Activated T-cell treated with anti-CD3 and anti-CD28 coated beads, Interleukin-2, amount 50 U/mL, for 48 hours (primary cell): ENCODE results near the gene CTSF.
A peak's percentile ranks its signal among the peaks of the same experiment; 100 is the strongest.
"Not testable (repeated sequence)": the region's sequence is repeated elsewhere in the genome, so short reads cannot be mapped to it uniquely, and the experiment has no call there.

Experiments used
- DNase-seq, 2 experiments: peaks; one replicate each; pipeline ENCODE4 v3.0.0-alpha.2; 2020

CTSF gene

DNA sequence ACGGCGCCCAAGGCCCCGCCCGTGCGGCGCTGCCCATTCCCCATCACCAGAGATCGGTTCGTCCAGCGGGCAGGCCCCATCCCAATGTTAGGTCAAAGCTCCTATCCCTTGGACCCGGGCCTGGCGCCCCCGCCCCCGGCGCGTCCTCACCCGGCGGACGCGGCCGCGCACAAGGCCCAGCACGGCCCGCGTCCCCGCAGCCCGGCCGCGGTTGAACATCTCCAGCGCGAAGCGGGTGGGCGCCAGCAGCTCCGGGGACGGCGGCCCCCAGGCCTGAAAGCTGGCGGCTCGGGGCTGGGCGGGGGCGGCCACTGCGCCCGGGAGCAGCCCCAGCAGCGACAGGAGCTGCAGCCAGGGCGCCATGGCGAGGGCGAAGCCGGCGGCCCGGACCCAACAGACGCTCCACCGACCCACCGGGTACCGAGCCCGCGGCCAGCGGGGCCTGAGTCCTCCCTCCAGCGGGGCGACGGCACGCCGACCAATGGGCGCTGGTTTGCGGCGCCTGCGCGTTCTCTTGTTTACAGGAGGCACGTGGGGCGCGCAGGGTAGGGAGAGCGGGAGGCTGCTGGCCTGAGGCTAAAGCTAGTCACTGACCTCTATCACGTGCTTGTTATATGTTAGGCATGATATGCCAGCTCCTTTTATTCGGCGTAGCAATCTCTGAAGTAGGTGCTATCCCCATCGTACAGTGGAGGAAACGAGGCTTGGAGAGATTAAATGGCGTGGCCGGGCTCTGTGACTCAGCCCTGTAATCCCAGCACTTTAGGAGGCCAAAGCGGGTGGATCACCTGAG, at the start of gene CTSF:
Gene CTSF (minus strand): TSS at position 483 of the 793 bp plus-strand sequence. CDS start 120 bp downstream, at position 363.
- peak; percentile 79 to 84 for DNase-seq

DNA sequence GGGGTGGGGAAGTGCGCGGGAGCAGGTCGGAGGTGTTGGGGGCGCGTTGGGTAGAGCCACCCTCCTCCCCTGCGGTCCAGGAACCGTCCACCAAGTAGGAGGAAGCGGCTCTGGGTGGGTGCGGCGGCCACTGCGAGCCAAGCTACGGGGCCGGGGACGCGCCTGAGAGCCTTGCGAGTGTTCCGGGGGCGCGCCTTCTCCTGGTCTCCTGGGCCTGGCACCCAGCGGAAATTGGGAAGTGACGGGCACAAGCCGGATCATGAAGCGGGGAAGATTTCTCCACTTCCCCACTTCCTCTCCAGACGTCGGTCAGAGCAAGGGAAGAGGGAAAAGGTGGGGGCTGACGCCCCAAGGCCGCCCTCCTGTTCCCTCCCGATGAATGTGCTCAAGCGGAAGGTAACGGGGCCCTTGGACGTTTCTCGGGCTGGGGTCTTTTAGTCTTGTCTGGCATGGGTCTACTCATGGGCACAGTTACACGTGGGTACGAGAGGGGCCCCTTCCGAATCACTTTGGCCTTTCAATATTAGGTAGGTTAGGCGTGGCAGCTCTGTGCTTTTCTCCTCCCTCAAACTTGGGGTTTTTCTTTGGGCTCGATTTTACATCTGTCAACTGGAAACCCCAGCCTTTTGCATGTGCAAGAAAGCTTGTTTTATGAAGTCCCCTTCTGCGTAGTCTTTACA, 48.9 kb upstream of the CTSF start:
- DNase-seq, result no peak

DNA sequence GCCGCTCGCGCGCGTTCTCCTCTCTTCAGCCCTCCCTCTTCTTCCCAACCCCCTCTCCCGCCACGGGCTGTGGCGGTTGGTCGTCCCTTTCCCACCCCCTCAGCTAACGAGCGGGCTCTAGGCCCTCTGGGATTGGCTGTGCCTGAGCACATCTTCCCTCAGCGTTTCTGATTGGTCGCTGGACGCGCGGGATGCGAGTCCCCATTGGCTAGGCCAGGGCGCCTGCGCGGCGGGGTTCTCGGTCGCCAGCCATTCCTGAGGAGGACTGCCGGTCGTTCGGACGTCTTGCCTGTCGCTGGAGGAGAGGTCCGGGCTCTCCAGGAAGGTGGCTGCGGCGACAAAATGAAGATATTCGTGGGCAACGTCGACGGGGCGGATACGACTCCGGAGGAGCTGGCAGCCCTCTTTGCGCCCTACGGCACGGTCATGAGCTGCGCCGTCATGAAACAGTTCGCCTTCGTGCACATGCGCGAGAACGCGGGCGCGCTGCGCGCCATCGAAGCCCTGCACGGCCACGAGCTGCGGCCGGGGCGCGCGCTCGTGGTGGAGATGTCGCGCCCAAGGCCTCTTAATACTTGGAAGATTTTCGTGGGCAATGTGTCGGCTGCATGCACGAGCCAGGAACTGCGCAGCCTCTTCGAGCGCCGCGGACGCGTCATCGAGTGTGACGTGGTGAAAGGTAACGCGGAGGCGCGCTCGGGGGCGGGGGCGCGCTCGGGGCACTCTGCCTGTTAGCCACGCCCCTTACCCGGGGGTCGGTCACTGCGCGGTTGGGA, 48.2 kb upstream of the CTSF start, which contains the start of gene RBM14:
Gene RBM14 (plus strand): TSS at position 252 of the 776 bp plus-strand sequence. CDS start 91 bp downstream, at position 343.
- DNase-seq, result peak; percentile 98

DNA sequence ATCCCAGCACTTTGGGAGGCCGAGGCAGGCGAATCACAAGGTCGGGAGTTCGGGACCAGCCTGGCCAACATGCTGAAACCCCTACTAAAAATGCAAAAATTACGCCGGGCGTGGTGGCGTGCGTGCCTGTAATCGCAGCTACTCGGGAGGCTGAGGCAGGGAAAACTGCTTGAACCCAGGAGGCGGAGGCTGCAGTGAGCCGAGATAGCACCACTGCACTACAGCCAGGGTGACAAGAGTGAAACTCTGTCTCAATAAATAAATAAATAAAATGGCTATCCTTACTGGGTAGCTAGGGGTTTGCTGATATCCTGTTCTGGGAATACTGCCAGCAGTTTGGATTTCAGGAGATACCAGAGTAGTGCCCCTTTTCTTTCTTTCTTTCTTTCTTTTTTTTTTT, 45.7 kb upstream of the CTSF start:
- no peak for DNase-seq

DNA sequence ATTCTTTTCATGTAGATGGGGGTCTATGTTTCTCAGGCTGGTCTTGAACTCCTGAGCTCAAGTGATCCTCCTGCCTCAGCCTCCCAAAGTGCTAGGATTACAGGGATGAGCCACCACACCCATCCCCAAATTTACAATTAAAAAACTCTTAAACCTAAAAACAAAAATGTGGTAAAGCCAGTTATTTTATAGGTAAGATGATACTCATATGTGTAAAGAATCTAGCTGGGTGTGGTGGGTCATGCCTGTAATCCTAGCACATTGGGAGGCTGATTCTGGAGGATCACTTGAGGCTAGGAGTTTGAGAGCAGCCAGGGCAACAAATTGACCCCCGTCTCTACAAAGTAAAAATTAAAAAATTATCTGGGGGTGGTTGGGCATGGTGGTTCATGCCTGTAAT, 44.1 kb upstream of the CTSF start:
- no peak for DNase-seq

DNA sequence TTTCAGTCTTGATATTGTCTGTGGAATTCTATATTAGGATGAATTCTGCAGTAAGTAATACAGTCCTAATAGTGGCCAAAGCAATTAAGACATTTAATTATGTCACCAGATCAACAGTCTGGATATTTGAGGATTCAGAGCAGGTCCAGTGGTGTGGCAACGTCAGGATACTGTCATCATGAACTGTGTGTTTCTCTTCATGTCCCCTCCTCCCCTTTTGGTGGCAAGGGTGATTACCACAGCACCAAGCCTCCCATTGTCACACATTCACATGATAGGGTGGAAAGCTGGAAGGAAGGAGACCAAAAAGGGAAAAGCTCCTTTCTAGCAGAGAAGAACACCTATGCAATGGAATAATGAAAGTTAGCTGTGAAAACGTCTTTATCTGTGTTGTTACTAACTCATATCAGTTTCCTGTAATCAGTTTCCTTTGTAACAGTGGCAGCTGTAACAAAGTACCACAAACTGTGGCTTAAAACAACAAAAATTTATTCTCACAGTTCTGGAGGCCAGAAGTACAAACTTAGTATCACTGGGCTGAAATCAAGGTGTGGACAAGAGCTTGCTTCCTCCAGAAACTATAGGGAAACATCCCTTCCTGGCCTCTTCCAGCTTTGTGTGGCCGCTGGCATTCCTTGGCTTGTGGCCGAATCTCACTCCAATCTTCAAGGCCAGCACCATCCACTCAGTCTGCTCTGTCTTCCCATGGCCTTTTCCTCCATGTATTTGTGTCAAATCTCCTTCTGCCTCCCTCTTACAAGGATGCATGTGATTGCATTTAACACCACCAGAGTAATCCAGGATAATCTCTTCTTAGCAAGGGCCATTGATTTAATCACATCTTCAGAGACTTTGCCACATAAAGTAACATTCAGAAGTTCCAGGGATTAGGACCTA, 41.6 kb upstream of the CTSF start:
- no peak for DNase-seq

DNA sequence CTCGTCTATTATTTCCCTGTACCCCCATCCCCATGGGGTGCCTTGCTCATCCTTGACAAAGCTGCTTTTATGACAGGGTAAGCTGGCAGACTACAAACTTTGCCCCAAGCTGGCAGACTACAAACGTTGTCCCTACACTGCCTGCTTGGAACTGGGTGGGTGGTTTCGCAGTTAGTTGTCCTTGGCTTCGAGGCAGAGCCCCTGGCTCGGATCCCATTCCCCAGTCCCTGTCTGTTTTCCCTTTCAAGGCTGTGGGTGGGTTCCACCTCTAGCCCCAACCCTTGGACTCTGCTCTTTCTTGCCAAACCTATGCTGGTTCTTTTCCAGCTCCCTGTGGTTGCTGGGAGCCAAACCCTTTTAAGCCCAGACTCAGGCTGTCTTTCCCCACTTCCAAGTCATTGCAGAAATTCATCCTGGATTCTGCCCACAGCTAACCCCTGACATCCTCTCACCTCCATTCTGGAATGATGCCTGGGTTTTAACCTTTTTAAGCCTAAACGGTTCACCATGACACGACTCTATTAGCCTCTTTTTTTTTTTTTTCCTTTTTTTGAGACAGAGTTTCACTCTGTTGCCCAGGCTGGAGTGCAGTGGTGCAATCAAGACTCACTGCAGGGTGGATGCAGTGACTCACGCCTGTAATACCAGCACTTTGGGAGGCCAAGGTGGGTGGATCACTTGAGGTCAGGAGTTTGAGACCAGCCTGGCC, 38.9 kb upstream of the CTSF start:
- no peak for DNase-seq

DNA sequence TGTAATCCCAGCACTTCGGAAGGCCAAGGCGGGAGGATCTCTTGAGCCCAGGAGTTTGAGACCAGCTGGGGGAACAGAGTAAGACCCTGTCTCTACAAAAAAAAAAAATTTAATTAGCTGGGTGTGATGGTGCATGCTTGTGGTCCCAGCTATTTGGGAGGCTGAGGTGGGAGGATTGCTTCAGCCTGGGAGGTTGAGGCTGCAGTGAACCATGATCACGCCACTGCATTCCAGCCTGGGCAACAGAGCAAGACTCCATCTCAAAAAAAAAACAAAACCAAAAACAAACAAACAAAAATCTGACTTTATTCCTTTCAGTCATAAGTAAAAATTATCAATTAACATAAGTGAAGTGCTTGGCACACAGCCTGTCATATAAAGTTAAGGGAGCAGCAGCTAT, 38.2 kb upstream of the CTSF start:
- not testable (repeated sequence) for DNase-seq

DNA sequence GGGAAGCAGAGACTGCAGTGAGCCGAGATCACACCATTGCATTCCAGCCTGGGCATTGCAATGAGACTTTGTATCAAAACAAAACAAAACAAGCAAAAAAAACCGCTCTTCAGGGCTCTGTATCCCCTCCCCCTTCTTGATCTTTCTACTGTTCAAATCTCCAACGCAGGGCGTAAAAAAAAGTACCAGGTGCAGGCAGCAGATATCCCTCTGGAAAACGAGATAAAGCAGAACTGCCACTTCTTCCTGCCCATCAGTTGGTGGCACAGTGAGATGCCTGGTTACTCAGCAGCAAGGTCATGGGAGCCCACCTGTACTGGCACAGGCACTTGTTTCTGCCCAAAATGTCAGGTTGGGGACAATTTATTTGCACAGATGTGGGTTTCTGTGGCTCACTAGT, 35.7 kb upstream of the CTSF start:
- DNase-seq, result no peak

DNA sequence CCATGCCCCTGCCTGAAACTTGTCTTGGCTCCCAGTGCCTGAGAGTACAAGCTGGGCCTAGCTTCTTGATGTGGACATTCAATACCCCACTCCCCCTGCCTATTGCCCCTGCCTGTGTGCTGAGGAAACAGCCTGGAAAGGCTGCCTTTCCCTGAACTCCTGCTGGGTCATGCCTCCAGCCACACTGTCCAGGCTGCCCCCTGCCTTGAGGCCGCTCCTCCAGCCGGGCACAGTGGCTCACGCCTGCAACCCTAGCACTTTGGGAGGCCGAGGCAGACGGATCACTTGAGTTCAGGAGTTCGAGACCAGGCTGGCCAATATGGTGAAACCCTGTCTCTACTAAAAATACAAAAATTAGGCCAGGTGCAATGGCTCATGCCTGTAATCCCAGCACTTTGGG, 34.7 kb upstream of the CTSF start:
- no peak for DNase-seq

DNA sequence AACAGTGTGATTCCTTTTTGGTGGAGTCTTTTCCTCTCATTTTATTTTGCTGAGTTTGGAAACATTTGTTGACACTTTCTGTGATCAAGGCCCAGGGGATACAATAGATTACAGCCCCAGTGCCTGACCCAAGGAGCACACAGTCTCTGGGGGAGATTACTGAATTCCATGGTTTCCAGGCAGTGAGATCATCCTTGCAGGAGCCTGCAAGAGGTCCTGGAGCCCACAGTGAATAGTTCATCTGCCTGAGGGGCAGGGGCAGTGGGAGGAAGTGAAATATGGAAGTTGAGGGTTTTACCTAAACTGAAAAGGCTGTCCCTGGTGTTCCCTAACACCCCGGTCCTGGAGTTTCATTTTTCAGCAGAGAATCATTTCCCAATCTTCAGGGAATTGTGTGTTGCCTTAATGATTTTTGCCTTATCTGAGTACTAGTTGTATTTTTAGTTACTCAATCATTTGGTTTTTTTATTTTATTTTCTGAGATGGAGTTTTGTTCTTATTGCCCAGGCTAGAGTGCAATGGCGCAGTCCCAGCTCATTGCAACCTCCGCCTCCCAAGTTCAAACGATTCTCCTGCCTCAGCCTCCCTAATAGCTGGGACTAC, 32.3 kb upstream of the CTSF start:
- no peak for DNase-seq

DNA sequence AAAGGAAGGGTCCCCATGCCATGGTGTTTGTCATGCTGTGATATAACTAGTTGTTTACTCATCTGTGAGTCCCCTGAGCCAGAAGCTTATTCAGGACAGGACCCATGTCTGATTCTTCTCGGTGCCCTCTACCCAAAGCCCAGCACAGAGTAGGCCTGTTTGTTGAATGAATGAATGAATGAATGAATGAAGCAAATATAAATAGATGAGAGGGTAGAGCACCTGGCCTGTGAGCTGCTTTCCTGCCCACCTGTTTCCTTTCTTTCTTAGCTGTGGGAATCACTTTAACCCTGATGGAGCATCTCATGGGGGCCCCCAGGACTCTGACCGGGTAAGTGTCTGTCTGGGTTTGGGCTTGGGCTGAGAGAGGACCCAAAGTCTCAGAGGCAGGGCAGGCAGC, 31.8 kb upstream of the CTSF start:
- no peak for DNase-seq

DNA sequence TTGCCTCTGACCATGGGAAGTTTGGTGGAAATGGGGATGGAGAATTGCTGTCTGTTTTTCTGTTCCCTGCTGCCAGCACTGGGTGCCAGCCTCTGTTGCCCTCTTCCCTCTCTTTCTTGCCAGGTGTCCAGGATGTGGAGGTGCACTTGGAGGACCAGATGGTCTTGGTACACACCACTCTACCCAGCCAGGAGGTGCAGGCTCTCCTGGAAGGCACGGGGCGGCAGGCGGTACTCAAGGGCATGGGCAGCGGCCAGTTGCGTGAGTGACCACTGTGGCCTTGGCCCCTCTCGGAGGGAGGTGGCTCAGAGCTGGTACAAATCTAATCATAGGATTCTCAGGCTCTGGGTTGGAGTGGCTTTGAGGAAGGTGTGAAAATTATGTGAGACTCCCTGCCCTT, 30.6 kb upstream of the CTSF start:
- no peak for DNase-seq

DNA sequence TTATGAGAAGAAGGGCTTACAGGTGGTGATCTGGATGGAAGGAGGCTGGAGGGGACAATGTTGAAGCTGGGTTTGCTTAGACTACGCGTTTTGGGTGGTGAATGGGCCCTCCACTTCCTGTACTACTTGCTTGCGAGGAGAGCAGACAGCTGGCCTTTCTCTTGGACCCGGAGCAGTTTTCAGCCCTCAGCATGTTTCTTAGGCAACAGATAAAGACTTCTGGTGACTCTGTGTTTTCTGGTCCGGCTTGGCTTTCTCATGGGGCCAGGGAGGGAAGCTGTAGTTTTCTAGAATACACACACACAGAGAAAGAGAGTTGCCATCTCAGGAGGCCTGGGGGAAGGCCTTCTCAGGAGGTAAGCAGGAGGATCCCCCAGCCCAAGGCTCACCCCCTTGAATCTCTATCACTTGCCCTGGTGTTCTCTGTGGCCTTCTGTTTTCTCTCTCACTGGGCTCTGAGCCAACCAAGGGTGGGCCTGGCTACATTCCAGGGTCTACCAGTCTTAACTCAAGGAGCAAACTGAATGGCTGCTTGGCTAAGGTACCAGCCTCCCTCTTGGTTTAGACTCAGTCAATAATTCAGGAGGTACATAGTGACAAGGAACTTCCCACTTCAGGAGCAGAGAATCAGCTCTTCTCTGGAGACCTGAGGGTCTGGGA, 27.0 kb upstream of the CTSF start:
- no peak for DNase-seq

DNA sequence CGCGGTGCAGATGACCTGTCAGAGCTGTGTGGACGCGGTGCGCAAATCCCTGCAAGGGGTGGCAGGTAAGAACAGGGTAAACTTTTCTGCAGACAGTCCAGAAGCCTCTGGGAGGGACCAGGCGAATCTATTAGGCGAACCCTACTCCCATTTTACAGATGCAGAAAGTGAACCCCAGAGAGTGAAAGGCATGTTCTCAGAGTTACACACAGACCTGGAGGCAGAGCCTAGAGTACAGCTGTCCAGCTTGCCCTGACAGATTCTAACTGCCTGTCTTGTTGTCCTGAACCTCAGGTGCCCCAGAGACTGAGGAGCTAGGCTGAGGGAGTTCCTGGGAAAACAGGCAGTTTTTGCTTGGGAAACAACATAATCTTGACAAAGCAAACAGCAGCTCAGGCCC, 25.2 kb upstream of the CTSF start:
- DNase-seq, result no peak

DNA sequence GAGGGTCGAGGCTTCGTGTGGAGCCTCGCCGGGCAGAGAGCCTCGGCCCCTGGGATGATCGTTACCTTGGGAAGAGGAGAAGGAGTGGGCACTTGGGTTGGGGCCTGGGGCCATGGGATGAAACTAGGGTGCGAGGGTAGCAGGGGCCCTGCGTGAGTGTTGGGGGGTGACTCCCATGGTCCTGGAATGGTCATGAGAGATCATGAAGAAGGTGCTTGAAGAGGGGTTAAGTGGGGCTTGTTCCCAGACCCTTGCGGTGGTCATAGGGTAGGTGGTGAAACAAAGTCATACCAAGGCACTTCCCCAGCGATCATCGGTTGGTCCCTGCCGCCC, 24.9 kb upstream of the CTSF start:
- DNase-seq, result no peak

DNA sequence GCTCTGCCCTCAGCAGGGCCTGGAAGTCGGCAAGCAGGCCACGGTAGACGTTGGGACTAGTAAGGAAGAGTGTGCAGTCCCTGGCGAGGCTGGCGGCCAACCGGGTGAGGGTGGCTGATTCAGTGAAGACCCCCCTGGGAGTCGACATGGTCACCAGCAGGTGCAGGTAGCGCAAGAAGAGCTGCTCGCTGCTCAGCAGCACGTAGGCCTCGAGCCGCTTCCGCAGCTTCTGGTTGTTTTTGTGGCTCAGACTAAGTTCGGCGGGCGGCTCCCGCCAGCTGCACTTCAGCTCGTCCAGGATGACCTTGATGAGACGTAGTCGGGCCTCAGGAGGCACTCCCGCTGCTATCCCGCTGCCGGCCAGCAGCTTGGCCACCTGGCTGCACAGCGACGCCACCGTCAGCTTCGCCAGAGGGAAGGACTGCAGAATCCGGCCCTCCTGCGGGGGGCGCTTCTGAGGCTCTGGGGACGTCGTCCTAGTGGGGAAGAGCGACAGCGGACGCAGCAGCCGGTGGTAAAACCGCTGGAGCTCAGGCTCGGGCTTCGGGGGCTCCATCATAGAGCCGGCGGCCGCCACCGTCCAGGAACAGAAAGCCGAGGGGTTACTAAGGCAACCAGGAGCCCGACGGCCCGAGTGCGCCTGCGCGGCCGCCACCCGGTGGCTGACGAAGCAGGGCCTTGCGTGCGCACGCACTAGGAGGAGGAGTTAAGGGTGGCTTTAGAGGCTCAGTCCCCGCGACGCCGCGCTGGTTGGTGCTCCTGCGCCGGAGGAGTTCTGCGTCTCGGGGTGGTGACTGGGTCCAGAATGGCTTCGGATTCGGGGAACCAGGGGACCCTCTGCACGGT, 24.3 kb upstream of the CTSF start, which contains the start of the genes CCDC87 and CCS:
Gene CCDC87 (minus strand): TSS at position 607 of the 846 bp plus-strand sequence. CDS start 48 bp downstream, at position 559.
Gene CCS (plus strand): TSS at position 729 of the 846 bp plus-strand sequence. CDS start 77 bp downstream, at position 806.
- DNase-seq, result peak; percentile 98 to 99

DNA sequence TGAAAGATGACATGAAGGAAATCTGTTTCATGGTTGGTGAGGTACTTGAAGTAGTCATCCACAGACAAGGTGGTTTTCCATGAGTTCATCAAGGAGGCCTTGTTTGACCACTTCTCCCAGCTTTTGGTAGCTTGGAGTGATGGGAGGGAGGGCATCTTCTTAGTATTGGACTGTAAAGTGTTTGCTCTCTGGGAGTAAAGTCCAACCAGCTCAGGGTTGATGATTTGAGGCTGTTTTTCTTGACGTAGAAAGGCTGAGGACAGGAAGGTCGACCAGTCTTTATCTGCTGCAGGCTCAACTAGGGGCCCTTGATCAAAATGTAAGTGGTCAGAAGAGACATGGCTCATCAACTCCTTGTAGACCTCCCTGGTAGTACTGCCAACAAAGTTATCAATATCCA, 22.8 kb upstream of the CTSF start:
- DNase-seq, result no peak

DNA sequence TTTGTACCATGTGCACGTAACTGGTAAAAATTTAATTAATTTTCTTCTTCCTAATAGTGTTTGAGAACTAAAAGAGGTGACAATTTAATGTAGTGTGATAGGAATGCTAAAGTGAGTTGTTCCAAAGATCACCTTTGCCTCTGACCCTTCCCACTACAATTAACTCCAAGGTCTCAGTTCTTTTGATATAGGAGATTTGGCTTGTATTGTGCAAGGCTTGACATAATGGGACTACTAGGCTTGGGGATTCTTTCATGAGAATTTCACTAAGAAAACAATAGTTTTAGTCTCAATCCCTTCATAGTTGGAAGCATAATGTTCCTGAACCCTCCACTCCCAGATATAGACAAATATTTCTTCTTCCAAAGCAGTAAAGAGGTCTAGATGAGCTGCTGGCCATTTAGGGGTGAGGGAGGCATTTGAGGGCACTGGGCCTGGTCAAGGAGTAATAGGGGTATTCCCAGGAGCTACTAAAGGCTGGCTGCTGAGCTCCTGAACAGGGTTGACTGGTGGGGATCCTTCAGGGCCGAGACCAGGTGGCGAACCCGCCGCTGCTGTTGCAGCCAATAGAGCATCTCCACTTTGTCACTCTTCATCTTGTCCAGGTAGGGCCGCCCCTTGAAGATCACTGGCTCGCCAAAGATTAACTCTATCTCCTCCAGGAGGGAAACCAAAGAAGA, 21.7 kb upstream of the CTSF start:
- no peak for DNase-seq
